Activated naive CD4-positive, alpha-beta T cell treated with anti-CD3 and anti-CD28 coated beads, Interleukin-2, amount 50 U/mL, for 16 hours (primary cell): Measurements from ENCODE around the gene PCSK7.
A peak's percentile ranks its signal among the peaks of the same experiment; 100 is the strongest.

Experiments
- DNase-seq: peaks from one replicate; pipeline ENCODE4 v3.0.0-alpha.2; 2020

The PCSK7 gene

DNA sequence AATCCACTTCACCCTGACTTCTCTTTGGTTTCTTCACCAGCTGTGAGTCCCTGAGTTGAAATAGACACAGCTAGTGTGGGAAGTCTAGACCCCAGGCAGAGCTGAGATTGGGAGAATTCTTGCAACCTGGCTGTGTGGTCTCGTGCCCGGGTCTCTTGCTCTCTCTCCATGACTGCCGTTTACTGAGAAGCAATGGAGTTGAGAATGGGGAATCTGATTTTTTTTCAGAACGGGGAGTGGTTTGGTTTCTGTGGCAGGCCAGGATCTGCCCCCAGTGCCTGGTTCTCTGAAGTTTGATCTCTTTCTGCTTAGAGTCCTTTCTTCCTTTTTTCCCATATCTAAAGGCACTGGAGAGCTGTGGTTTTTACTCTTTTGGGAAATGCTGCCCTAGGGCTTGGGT is 51.9 kb downstream of the PCSK7 start:
- DNase-seq: no peak

DNA sequence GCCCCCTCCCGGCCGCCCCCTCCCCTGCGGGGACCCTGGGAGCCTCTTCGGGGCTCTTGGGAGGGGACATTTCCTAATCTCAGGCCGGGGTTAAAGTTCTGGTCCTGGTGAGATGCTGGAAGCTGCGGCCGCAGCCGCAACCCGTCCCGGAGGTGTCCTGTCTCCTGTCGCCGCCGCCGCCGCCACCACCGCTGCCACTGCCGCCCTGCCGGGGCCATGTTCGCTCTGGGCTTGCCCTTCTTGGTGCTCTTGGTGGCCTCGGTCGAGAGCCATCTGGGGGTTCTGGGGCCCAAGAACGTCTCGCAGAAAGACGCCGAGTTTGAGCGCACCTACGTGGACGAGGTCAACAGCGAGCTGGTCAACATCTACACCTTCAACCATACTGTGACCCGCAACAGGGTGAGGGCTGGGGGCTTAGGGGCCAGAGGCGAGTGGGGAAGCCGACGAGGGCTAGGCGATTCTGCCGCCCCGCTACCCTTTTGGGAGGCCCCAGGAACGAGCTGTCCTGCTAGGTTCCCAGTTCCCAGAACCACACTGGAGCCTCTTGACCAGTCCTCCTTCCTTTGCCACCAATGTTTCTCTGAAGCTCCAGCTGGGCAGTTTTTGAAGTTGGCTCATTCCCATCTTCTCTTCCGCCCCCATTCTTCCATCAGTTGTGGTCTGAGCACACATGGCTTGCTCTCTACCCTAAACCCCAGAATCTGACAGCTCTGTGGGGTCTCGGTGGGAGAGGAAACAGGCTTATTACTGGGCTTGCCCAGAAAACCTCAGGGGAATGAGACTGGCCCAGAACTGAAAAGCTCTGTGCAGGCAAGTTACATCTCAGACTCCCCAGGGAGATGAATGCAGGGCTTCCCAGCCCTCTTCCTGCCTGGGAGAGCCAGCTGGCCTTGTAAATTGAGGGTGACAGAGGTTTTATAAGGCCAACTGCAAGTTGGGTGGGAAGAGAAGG is 52.5 kb downstream of the PCSK7 start:
- peak; percentile 46 for DNase-seq

DNA sequence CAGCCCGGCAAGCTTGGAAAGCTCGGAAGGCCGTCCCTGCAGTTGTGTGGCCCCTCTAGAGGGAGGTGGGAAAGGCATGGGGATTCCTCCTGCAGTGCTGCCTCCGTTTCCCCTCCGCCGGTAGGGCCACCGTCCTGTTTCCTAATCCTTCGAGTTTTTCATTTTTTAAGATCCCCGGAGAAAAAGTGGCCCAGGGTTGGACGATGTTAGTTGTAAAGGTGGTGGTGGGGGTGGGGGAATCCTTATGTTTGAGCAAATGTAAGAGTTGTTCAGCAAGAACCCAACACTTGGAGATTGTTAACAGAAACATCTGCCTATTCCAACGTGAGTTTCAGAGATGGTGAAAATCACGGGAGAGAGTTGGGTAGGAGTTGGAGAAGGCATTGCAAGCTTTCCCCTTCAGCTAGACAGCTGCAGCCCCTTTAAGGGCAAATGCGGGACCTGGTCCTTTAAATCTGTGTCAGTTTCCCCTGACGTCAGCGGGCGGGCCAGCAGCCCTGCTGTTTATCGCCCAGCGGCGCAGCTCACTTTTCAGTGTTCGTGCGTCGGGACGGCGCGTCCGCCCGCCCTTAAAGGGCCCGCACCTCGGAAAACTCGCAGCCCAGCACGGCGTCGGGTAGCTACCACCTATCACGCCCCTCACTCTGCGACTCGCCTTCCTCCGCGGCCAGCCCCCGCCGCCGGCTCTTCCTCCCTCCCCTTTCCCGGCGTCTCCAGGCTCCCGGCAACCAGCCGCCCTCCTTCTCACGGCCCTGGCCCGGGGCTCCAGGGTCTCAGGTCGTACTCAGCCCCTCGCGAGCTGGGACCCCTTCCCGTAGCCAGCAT is 53.5 kb downstream of the PCSK7 start, which contains the start of gene SIDT2:
TSS of gene SIDT2 (plus strand) at position 534 of the 825 bp plus-strand sequence. CDS start 521 bp downstream, outside the sequence.
- DNase-seq: peak; percentile 89

DNA sequence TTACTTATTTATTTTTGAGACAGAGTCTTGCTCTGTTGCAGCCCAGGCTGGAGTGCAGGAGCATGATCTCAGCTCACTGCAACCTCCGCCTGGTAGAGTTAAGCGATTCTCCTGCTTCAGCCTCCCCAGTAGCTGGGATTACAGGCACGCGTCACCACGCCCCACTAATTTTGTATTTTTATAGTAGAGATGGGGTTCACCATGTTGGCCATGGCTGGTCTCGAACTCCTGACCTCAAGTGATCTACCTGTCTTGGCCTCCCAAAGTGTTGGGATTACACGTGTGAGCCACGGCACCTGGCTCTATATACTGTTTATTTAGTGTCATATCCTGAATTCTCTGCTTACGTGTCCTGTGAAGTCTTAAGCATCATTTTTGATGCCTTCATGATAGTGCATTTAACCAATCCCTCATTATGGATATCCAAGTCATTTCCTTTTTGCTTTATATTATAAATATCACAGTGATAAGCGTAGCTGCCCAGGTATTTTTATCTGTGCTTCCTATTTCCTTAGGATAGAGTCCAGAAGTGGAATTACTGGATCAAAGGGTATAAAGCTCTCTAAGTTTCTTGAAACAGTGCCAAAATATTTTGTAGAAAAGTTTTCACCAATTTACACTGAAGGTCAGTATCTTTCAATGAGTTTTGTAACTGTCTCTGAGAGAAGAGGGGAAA is 54.2 kb downstream of the PCSK7 start:
- DNase-seq: no peak

DNA sequence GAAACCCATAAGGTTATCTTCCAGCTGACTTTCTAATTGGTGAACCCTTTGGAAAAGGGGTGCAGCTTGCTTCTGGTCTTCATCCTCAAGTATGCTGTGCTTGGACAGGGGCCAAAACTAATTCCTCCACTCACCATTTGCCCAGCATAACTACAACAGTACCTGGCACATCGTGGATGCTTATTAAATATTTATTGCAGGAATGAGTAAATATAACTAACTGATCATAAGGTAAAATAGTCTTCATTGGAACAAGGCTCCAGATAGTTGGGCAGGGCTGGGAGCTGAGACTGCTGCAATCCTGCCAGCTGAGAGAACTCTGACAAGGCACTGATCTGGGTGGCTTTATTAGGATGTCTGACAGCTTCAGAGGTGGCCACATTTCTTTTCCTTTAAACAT is 55.7 kb downstream of the PCSK7 start:
- DNase-seq: no peak

DNA sequence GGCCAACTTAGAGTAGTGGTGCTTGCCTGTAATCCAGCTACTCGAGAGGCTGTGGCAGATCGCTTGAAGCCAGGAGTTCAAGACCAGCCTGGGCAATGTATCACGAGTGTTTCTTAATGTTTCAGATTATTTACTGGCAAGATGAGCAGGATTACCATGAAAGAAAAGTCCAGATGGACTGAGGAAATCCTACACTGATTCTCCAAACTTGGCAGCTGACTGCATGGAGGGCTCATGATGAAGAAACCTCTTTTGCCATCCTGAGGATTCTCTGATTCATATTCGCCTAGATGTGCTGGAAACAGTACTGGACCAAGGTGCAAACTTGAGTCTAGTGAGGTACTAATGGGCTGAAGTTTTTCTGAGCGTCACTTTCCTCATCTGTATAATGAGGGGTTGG is 56.1 kb downstream of the PCSK7 start:
- DNase-seq: no peak

DNA sequence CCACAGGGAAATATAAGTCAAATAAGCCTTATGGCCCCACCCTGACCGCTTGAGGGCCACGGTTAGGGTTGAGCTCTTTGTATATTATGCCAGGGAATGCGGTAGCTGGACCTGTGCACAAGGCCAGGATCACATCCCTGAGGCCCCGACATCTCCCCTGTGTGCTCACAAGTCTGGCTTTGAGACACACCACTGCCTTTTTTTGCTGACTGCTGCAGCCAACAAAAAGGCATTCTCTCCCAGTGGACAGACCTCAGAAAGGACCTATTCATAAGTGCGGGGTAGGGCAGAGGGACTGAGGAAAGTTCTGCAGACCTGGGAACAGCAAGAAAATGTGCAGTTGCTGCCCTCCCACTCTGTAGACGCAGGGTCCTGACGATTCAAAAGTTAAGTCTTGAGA is 56.8 kb downstream of the PCSK7 start:
- no peak for DNase-seq

DNA sequence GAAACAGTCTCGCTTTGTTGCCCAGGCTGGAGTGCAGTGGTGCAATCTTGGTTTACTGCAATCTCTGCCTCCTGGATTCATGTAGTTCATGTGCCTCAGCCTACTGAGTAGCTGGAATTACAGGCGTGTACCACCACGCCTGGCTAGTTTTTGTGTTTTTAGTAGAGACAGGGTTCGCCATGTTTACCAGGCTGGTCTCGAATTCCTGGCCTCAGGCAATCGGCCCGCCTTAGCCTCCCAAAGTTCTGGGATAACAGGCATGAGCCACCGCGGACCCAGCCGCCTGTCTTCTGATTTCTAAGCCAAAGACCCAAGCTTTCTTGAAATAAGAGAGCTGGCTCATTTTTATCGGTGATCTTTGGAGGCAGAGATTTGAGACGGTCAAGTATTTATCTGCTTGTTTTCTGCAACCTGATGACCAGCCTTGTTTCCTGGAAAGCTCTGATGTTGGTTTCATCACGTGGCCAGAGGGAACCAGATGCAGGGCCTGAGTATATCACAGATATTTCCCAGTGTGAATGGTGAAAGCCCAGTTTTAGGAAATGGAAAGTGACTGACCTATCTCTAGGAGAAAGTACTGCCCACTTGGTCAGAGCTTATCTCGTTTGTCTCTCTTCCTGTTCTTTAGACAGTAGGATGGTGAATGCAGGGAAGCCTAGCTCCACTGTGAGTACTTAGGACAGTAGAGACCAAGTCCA is 59.0 kb downstream of the PCSK7 start:
- no peak for DNase-seq

DNA sequence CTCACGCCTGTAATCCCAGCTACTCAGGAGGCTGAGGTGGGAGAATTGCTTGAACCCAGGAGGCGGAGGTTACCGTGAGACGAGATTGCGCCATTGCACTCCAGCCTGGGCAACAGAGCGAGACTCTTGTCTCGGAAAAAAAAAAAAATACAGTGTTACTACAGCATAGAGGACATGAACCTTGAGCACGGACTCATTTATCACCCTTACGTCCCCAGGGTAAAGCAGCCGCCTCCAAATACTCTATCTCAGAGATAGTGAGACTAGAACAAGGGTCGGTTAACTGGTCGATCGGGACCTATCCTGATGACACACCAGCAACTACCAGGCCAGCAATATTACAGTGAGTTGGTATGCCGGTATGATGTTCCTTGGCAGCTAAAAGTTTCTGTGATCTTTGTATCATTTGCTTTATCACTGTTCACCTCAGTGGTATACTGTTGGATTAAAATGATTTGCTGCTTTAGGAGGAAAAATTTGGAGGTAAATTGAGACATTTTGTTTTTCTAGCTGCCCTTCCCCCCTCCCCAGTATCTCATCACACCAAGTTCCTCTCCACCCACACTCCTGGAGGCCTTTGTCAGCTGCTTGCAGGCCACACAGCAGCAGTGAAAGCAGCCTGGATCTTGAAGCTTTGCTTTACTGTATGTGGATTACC is 60.3 kb downstream of the PCSK7 start:
- DNase-seq: no peak

DNA sequence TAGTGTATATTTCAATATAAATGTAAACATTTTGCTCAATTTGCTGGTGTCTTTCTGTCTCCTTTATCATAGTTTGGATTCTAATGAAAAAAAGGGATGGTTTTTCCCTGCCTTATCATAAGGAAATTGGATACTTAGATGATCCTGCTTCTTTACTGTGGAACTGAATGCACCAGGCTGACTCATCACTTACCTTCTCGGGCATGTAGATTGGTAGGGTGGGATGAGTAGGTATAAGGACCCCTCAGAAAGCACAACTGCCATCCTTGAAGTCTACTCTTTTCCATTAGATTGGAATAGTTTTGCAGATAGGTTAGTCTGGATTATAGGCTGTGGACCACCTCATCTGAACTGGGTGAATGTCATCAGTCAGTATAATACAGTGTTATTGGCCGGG is 60.9 kb downstream of the PCSK7 start:
- no peak for DNase-seq

DNA sequence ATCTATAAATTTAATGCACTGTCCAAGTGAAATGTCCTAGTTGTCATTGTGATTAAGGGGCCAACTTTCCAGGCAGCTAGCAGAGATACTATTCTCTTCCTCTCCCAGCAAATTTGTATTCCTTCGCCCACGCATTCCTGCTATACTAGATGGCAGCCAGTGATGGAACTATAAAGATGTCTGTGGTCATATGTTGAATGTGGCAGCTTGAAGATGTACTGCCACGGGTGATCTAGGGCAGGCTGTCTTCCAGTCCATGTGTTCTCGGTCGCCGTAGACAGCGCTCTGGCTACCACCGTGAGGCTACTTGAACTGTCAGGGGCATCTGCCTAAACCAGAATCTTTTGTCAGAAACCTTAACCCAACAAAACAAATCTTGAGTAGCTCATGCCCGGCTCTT is 61.7 kb downstream of the PCSK7 start:
- no peak for DNase-seq

DNA sequence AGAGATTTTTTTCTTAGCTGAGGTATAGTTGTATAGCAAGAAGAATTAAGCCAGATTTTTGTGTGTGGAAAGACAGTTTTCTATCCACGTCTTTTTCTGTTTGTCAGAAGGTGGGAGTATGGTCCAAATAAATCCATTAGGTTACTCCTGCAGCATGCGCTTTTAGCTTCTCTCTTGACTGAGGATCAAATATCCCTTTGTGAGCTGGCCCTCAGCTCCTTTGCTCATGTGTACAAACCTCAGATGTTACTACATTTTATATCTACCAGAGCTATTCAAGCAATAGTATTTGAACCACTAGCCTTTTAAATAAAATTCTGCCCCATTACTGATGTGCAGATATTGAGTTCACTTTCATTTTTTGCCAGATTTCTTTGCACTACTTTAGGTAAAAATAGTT is 62.1 kb downstream of the PCSK7 start:
- DNase-seq: no peak

DNA sequence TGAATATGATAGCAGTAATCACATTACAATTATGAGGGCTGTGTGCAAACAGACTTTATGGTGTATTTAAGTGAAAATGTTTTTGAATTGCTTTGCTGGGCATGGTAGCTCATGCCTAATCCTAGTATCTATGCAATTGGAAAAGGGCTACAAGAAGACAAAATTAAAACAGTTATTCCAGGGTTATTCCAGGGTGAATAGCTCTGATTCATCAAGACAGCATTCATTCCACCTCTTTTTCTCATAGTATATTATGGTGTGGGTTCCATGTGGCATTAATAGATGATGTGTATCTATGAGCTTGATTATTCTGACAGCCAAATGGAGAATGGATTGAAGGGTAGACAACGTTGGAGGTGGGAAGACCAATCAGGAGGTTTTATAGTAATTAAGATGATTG is 65.4 kb downstream of the PCSK7 start:
- DNase-seq: no peak

DNA sequence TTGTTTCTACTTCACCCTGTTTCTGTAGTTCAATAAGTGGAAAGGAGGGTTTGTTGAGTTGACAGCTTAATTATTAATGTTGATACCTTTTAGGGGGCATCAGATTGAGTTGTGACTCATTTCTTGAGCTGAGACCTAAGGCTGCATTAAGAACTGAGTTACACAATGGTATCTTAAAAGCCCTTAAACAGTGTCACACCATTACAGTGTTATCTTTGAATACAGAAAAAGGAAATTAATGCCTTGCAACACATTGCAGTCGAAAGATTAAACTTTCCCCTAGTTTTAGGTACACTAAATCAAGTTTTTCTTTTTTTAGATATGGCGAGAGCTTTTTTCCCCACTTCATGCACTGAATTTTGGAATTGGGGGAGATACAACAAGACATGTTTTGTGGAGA is 71.0 kb downstream of the PCSK7 start:
- no peak for DNase-seq

DNA sequence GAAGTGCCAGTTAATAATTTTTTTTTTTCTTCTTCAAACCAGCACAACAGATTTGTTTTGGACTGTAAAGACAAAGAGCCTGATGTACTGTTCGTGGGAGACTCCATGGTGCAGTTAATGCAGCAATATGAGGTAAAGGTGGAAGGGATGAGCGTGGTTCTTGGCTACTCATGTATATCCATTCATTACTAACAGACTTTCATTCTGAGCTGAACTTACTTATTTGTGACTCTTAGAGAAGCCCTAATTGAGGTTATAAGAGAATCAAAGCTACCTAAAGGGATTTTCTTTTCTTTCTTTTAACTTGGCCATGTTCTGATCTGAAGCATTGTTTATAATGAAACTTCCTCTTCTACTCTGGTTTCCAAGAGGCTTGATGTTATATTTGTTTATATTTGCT is 72.0 kb downstream of the PCSK7 start:
- no peak for DNase-seq

DNA sequence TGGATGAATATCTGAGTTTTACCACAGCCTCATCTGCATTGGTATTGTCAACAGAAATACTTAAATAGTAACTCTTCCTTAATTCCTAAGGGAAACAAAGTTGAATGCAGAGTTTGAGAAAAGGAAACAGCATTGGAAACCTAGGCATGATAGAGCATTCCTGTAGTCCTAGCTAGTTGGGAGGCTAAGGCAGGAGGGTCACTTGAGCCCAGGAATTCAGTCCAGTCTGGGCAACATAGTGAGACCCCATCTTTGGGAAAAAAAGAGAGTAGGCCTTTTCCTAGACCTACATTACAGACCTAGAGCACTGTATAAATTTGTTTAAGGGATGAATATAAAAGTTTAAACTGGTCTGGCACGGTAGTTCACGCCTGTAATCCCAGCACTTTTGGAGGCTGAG is 74.4 kb downstream of the PCSK7 start:
- DNase-seq: no peak

DNA sequence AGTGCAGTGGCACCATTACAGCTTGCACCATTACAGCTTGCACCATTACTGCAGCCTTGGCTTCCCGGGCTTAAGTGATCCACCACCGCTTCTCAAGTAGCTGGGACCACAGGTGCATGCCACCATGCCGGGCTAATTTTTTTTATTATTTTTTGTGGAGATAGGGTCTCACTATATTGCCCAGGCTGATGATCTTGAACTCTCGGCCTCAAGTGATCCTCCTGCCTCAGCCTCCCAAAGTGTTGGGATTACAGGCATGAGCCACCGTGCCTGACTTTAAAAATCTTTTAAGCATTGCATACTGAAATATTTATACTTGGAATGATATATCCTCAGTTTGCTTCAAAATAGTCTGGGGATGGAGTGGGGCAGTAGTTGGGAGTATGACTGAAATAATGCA is 77.4 kb downstream of the PCSK7 start:
- no peak for DNase-seq
